ENCODE data around the gene SCAP.
"Not testable (repeated sequence)": the region's sequence is repeated elsewhere in the genome, so short reads cannot be mapped to it uniquely, and the experiment has no call there.

Gene SCAP

DNA sequence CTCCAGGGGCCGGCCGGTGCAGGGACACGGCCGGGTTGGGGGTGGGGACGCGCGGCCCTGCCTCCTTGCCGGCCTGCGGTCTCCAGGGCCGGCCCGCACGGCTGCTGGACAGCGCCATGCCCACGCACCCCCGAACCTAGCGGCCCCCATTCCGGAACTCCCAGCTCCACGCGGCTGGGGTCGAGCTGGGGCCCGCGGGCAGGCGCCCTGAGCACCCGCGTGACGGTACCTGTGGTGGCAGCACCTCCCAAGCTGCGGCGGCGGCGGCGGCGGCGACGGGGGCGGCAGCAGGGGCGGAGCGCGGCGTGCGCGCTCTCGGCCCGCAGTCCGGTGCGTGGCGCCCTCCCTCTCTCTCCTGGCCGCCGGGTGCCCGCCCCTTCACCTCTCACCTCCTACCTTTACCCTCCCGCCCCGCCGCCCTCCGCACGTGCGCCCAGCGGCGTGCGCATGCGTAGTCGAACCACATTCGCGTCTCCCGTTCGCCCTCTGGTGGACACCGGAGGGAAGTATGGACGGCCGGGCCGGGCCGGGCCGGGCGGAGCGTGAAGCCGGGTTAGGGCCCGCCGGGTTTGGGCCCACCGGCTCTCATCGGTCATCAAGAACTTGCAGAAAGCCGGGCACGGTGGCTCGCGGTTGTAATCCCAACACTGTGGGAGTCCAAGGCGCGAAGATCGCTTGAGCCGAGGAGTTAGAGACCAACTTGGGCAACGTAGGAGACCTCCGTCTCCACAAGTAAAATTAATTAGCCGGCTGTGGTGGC is at the start of gene SCAP:
SCAP (minus strand) TSS at position 372 of the 760 bp plus-strand sequence. CDS start 32,948 bp downstream, outside the sequence.
- DNase-seq, result peak; percentile 94 to 95

DNA sequence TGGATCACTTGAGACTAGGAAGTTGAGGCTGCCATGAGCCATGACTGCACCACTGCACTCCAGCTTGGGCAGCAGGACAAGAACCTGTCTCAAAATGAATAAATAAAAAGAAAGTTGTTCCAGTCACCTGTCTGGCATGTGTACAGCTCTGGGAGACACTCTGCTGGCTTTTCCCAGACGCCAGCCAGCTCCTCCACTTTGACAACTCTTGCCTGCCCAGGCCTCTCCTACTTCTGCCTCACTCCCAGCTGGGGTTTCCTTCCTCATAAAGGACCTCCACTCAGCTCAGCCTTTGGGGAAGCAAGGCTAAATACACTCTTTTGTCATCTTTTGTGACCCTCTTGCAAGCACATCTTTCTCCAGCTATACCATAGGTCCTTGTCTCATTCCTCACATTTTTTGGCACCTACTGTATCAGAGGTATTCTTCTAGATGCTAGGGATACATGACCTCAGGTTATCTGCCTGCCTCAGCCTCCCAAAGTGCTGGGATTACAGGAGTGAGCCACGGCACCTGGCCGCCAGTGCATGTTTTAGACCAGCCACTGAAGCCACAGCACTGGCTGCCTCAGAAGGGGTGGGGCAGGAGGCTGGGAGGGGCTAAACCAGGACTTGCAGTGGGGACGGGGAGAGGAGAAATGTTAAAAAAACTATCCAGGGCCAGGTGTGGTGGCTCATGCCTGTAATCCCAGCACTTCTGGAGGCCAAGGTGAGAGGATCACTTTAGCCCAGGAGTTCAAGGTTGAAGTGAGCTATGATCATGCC is 47.8 kb upstream of the SCAP start:
- DNase-seq, result no peak

DNA sequence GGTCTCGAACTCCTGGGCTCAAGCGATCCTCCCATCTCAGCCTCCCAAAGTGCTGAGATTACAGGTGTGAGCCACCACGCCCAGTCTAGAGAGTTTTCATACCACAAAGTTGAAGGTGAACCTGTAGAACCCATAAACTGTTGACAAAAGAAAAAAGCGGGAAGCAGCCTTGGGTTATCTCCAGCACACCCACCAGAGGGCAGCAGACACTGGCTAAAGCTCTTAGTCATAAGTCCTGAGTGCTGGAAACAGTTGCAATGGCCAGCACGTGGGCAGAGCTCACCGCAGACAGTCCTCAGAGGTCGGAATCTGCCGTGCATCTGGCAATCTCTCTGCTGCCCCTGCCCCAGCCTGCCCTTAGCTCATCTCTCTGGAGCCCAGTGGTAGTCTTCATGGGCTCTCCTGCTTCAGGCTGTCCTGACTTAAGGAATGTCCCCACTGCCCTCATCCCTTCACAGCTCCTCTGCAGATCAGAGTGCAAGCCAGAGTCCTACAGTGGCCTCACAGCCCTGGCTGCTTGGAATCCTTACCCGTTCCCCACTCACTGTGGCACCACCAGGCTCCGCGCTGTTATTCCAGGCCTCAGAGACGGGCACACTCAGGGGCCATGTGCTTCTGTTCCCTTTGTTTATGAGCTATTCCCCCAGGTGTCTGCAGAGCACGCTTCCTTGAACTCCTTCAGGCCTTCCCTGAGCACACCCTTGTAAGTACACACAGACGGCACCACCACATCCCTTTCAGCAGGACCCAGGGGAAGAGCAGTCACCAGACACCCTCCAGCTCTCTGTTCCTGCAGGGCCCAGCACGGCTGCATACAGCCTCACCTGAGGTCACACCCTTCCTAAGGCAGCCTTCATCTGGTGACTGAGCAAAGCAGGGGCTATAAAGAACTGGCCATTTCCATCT is 46.6 kb upstream of the SCAP start:
- DNase-seq, result peak; percentile 74 to 84

DNA sequence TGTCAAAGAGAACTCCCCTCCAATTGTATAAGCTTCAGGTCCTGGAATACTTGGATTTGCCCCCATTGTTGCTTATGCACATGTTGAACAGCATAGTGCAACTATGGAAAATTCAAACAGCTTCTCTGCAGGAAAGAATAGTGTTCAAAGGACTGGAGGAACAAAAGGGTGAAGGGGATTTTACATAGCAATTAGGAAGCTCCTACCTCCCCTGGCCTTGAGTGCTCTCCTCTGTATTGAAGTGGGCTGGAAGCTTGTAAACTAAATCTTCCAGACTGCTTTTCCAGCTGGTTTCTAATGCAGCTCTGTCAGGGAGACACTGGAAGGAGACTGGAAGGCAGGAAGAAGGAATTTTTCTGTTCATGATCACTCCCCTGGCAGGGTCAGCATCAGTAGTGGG is 45.0 kb upstream of the SCAP start:
- DNase-seq, result no peak

DNA sequence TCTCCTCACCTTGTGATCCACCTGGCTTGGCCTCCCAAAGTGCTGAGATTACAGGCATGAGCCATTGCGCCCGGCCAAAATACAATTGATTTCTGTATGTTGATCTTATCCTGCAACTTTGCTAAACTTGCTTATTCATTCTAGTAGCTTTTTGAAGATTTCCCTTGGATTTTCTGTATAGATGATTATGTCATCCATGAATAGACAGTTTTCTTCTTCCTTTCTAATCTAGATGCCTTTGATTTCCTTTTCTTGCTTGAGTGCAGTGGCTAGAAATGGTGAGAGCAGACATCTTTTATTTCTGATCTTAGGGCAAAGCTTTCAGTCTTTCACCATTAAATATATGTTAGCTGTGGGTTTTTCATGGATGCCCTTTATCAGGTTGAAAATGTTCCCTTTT is 42.2 kb upstream of the SCAP start:
- no peak for DNase-seq

DNA sequence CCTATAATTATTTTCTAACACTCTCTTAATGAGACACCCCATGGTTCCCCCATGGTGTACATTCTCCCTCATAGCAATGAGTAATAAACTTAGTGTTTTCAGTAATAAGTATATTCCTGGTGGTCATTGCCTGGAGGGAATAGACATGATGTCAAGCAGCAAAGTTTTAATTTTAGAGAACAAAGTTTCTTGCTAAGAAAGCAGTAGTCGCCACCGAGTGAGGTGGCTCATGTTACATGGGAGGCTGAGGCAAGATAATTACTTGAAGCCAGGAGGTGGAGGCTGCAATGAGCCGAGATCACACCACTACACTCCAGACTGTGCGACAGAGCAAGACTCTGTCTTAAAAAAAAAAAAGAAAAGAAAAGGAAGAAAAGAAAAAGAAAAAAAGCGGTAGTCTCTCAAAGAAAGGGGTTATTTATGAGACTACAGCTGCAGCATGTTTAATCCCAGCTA is 40.2 kb upstream of the SCAP start:
- no peak for DNase-seq

DNA sequence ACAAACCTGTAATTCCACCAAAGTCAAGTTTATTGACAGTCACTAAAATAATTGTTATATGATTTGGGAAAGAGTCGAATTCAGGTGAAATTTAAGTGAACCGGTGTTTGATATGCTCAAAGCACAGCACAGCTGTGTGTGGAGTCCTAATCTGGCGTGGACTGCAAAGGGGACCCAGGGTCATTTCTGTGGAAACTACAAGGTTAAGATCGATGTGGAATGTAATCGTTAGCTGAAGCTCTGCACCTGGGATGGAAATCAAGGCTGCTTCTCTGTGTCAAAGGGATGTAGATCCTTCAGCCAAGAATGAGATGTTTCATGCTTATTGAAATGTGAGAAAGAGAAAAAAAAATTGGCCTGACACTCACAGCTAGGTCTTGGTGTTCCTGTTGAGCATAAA is 39.4 kb upstream of the SCAP start:
- DNase-seq, result no peak

DNA sequence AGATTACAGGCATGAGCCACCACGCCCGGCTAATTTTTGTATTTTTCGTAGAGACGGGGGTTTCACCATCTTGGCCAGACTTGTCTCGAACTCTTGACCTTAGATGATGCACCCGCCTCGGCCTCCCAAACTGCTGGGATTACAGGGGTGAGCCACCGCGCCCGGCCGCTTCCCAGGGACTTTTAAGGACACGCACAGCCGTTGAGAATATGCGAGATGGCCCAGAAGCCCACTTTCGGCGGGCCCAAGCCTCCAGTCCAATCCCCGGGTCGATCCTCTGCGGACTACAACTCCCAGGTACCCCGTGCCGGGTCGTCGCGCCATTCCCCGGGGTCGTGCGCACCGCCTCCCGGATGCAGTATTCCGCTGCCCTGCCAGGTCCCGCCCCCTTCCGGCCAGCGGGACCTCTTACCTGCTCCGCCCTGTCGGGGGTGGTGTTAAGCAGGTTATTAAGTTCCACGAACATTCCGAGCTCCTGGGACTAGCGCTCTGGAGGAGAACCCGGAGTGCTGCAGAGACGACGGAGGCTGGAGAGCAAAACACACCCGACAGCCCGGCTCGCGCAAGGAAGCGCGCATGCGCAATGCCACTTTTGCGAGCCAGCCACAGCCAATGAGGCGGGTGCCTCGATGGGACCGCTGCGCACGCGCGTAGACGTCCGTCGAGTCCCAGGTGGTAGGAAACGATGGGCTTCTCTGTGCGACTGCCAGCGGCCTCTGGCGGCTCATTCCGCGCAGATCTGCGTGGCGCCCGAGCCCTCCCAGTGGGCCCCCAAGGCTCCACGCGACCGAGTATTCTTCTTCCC is 37.6 kb upstream of the SCAP start, which contains the start of gene ELP6:
ELP6 (minus strand) TSS at position 588 of the 805 bp plus-strand sequence; CDS start at position 466, 122 bp downstream.
- peak; percentile 98 for DNase-seq

DNA sequence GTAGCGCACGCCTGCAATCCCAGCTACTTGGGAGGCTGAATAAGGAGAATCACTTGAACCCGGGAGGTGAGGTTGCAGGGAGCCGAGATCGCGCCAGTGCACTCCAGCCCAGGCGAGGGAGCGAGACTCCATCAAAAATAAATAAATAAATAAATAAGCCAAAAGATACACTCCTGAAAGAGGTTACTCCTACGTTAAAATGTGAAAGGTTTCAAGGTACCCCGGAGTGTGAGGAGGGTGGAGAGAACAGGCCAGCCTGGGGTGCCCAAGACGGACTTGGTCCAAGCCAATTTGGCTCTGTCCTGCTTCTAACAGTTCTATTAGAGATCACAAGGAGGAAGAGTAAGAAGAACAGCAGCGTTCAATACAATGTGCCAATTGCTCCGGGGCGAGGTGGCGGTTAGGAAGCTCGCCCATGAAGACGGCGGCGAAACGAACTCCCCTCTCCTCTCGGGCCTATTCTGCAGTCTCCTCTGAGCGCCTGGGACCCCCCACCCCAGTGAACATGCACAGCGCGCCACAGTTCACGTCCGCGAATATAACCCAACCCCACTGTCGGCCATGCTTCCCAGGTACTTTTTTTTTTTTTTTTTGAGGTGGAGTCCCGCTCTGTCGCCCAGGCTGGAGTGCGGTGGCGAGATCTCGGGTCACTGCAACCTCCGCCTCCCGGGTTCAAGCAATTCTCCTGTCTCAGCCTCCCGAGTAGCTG is 36.8 kb upstream of the SCAP start:
- peak; percentile 3 to 28 for DNase-seq

DNA sequence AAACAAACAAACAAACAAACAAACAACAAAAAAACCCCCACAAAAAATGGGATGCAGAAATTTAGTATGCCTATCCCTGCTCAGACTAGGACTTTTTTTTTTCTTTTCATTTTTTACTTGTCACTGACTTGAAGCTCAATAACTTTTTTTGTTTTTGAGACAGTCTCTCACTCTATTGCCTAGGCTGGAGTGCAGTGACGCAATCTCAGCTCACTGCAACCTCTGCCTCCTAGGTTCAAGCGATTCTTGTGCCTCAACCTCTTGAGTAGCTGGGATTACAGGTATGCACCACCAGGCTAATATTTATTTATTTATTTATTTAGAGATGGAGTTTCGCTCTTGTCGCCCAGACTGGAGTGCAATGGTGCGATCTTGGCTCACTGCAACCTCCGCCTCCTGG is 29.5 kb upstream of the SCAP start:
- DNase-seq, result not testable (repeated sequence)

DNA sequence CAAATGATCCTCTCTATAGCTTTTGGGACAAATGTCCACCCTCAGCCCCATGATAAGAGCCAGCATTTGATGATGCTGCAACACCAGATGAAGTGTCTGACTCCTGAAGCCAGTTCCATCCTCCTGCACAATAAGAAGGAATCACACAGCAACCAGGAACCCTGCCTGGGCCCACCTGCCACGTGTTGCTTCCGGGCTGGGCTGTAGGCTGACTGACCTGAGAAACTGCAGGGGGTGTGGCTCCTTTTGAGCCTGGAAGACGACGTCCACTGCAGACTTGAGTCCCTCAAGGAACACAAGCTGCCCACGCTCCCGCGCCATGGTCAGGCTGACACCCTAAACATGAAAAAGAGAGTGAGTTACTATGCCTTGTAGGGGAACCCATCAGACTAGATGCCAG is 28.4 kb upstream of the SCAP start:
- DNase-seq, result no peak

DNA sequence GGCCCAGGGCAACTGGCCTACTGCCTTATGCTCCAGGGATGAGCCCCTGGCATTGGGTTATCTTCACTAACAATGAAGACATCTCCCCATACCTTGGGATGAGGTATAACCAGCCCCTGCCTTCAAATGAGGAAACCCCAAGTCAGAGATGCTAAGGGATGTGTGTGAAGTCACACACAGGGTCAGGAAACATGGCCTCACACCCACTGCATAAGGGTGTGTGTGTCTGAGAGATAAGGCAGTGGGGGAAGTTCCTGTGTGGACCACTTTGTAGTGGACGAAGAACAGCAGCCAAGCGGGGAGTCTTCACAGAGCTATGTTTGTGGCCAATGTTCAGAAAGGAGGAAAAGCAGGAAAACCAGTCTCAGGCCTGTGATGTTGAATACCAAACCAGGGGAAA is 27.3 kb upstream of the SCAP start:
- no peak for DNase-seq

DNA sequence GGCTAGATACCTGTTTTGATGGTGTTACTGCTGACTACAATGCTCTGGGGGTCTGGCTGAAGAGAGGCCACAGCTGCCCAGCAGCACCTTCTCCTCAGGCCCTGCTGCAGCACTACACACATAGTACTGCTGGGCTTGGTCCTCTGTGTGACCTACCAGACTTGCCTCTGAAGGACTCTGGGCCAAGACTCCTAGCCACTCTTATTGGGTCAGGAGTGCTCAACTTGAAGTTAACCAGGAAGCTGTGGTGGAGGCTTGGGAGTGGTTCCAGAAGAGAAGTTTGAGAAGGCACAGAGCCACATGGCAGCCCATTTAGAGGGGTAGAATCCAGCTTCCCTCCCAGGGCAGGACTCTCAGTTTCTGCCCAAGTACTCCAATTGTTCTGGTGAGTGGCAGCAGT is 21.2 kb upstream of the SCAP start:
- no peak for DNase-seq

DNA sequence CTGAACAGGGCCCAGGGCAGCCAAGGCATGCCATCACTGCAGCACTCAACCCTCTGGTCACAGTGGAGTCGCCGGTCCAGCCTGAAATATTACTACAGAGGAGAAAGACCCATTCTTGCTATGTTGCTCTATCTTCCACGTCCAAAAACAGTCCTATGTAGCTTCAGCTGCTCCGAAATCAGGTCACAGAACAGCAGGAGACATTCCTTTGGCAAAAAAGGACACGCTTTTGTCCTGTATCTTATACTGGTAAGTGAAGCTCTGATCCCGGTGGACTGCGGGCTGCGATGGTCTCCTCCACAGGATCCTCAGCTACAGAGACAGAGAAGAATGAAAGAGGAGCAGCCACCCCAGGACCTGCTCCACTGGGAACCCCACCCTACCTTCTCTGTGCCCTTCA is 20.1 kb upstream of the SCAP start:
- DNase-seq, result no peak

DNA sequence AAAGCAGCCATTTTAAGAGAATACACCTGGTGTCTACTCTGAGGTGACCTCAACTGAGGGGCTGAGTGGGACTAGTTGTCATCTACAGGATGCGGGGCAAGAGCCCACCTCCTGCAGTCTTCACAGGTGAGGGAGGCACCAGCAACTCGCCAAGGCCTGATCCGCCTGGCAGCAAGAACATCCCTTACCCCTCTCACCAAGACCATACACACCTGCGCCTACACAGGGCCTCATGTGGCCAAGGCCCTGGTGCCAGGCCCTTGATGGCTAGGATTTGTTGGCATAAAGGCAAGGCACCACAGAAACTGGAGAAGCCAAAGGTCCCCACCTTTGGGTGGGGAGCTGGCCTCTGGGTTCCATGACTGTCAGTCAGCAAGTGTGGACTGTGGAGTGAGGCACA is 19.4 kb upstream of the SCAP start:
- DNase-seq, result no peak

DNA sequence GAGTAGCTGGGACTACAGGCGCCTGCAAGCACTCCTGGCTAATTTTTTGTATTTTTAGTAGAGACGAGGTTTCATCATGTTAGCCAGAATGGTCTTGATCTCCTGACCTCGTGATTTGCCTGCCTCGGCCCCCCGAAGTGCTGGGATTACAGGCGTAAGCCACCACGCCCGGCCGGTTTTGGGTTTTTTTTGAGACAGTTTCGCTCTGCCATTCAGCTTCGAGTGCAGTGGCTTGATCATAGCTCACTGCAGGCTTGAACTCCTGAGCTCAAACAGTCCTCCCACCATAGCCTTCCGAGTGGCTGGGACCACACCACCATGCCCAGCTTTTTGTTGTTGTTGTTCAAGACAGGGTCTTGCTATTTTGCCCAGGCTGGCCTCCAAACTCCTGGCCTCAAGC is 16.0 kb upstream of the SCAP start:
- DNase-seq, result no peak

DNA sequence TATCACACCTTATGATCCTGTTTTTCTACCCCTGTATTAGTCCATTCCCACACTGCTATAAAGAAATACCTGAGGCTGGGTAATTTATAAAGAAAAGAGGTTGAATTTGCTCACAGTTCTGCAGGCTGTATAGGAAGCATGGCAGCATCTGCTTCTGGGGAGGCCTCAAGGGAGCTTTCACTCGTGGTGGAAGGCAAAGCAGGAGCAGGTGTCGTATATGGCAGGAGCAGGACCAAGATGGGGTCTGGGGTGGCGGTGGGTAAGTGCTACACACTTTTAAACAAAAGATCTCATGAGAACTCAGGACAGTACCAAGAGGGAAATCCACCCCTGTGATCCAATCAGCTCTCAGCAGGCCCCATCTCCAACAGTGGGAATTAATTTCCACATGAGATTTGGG is 15.4 kb upstream of the SCAP start:
- no peak for DNase-seq

DNA sequence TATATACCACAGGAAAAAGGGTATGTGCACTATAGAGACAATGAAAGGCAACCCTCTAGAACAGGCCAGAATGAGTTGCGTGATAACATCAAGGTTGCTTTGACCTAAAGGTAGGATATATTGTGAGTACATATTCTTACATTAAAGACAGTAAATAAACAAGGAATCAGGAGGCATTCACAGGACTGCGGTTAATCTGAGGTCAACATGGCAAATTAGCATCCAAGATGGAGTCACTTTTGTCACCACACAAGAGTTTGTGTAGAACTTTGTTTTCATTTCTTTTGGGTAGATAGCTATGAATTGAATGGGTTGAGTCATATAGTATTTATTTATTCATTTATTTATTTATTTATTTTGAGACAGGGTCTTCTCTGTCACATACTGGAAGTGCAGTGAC is 11.5 kb upstream of the SCAP start:
- DNase-seq, result no peak

DNA sequence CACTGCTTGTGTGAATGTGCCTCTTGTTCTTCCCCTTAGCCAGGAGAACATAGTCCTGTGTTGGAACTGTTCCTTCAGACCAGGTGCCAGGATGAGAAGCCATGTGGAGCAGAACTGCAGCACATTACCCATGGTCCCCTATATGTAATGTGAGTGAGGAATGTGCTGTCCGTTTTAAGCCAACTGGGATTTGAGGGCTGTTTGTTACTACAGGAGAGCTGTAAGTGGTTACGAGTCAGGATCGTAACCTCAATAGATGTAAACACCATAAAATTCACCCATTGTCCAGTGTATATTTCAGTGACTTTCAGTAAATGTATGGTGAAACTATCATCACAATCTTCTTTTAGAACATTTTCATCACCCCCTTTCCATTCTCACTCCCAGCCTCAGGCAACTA is 10.1 kb upstream of the SCAP start:
- no peak for DNase-seq

DNA sequence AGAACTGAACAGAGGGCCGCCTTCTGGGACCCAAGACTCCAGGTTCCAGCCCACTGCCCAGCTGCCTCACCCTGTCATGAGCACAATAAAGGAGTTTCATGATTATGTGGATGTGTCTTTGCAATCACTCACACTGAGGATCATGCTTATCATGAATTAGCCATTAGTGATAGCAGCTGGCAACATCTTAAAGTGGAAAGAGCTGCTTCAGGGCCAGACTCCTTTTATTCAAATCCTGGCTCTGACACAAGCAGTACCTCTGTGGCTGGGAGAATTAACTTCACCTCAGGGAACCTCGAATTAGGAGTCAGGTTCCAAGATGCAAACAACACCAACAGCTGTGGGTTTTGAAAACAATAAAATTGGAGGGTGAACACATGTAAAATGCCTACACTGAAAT is 6.6 kb upstream of the SCAP start:
- DNase-seq, result no peak

DNA sequence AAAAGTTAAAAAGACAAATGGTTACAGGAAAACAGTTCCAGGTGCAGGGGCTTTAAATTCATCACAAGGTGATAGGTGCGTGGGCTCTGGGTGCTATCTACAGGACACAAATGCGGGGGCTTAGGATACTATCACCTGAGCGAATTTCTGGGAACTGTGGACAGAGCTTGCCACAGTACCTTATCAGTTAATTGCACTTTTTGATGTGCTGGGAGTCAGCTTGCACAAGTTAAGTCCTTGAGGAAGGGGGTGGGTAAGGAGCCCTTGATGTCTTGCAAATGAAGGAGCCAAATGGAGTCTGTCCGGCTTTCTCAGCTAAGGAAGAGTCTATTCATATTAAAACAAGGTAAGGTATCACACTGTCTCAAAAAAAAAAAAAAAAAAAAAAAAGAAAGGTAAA is 6.0 kb upstream of the SCAP start:
- DNase-seq, result not testable (repeated sequence)

DNA sequence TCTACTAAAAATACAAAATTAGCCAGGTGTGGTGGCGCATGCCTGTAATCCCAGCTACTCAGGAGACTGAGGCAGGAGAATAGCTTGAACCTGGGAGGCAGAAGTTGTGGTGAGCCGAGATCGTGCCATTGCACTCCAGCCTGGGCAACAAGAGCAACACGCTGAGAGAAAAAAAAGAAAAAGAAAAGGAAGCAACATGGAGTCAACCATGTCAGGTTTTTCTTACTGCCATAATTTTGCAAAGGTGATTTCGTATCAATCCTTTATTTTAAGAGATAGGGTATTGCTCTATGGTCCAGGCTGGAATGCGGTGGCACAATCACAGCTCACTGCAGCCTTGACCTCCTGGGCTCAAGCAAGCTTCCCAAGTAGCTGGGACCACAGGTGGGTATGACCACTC is 4.5 kb upstream of the SCAP start:
- not testable (repeated sequence) for DNase-seq

All from CD4-positive, alpha-beta T cell treated with Interferon alpha-2 for 1 hour (primary cell).